ENCODE measurements around the gene CERK. TPM values are rescaled to one million over a fixed set of nuclear protein-coding genes. Genes with fewer than 3 reads are reported as not detected.

CERK gene
- total and polyA plus RNA-seq, 2 of the 8 experiments (the other 6 are each of a cell fraction or from before 2014, with no cell fraction given), result 26.6 to 59.0 TPM

- TF ChIP-seq NRF1 (IDR thresholded peaks at IDR 0.05; ENCODE audit: low read depth, low read length) (no peak), JUND (IDR thresholded peaks at IDR 0.05; ENCODE audit: low read length) (no peak), NANOG (IDR thresholded peaks at IDR 0.05; ENCODE audit: insufficient read depth, low read depth, low read length, poor library complexity, severe bottlenecking) (no peak), SP2 (IDR thresholded peaks at IDR 0.05; ENCODE audit: low read length) (no peak), SIRT6 (IDR thresholded peaks at IDR 0.05; ENCODE audit: low read length) (no peak), SUZ12 (IDR thresholded peaks at IDR 0.05; ENCODE audit: low read length) (no peak), EGR1 (IDR thresholded peaks at IDR 0.05; ENCODE audit: borderline replicate concordance, low read depth, low read length) (no peak), SAP30 (IDR thresholded peaks at IDR 0.05; ENCODE audit: insufficient read depth, insufficient replicate concordance, low read length) (no peak)
Observed at GRCh38 chr22:46663436-46664100, 74.5 kb downstream of the CERK start (continued).

All from H1 (cell line).